HepG2 (cell line): ENCODE data around the gene C19orf18.

Experiments
- CHD4 ChIP-seq: fragments of 200-600 bp; sonication (generic); IDR thresholded peaks from 2 replicates; pipeline ENCODE4 v1.7.0; 2017; ENCODE audit warnings: mild to moderate bottlenecking, low read length, borderline replicate concordance
- CTCF ChIP-seq: sonication (generic); formaldehyde crosslinking; IDR thresholded peaks from 2 replicates; pipeline ENCODE4 v1.5.0; 2020; ENCODE audit warnings: mild to moderate bottlenecking, missing genetic modification reagents, moderate library complexity
- MAX ChIP-seq: IDR thresholded peaks from 2 replicates; pipeline ENCODE4 v1.6.1; 2012; ENCODE audit warnings: inconsistent platforms
- POLR2A ChIP-seq, 2 experiments: IDR thresholded peaks; 2 replicates each; pipeline ENCODE4 v1.6.1; 2011; ENCODE audit warnings: low read depth in 2 of 2, low read length in 2 of 2, mild to moderate bottlenecking in 1 of 2, moderate library complexity in 1 of 2; ENCODE audit not compliant: insufficient read depth in 1 of 2
- SAFB2 ChIP-seq: sonication (generic); formaldehyde crosslinking; IDR thresholded peaks from 2 replicates; pipeline ENCODE4 v1.5.1; 2020; ENCODE audit warnings: missing genetic modification reagents, low read depth, mild to moderate bottlenecking, borderline replicate concordance
- USF2 ChIP-seq, 2 experiments: sonication (generic) in 1 of 2; formaldehyde crosslinking in 1 of 2; IDR thresholded peaks; 2 replicates each; pipeline versions ENCODE4 v1.5.1 to v1.6.1; 2011 to 2020; ENCODE audit warnings: borderline replicate concordance in 1 of 2, low read depth in 1 of 2, low read length in 1 of 2, mild to moderate bottlenecking in 1 of 2, missing genetic modification reagents in 1 of 2, moderate library complexity in 1 of 2
- ZNF251 ChIP-seq: sonication (generic); formaldehyde crosslinking; IDR thresholded peaks from 2 replicates; pipeline ENCODE4 v1.9.0; 2021; ENCODE audit warnings: mild to moderate bottlenecking, missing genetic modification reagents
- ZNF383 ChIP-seq: sonication (generic); formaldehyde crosslinking; IDR thresholded peaks from 2 replicates; pipeline ENCODE4 v1.4.0; 2020; ENCODE audit warnings: missing genetic modification reagents, mild to moderate bottlenecking, borderline replicate concordance

DNA sequence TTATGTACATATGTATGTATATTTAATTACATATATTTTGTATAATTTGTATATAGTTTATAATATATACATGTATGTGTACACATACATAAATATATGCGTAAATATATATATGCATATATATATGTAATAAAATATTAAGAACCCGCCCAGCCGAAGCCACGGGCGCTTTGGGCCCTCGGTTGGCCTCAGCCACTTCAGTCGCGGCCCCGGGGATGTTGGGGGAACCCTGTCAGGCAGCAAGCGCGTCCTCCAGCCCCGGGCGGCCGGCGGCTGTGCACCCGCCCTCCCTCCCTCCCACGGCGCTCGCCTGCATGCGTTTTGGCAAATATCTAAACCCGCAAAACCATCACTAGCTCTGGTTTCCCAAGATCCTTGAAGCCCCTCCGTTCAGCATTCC is 36.2 kb upstream of the C19orf18 start:
- TF ChIP-seq CTCF (CRISPR knock-in tag) (no peak), CHD4 (no peak), ZNF383 (CRISPR knock-in tag) (no peak), ZNF251 (no peak), SAFB2 (CRISPR knock-in tag) (no peak), POLR2A (IDR thresholded peaks at IDR 0.05; ENCODE audit: insufficient read depth in 1 of 2, low read depth in 2 of 2, low read length in 2 of 2) (no peak), MAX (no peak), USF2 (IDR thresholded peaks at IDR 0.05; ENCODE audit: low read depth, low read length) (no peak), USF2 (CRISPR knock-in tag; IDR thresholded peaks at IDR 0.05; ENCODE audit: borderline replicate concordance) (no peak)
